Bronchial epithelial cell (primary cell): Measurements from ENCODE around the gene SYT12. TPM values are rescaled to one million over a fixed set of nuclear protein-coding genes. Genes with fewer than 3 reads are reported as not detected.

Experiments used
- DNase-seq: peaks from one replicate; pipeline ENCODE4 v3.0.0-alpha.2; 2010; ENCODE audit warnings: low read depth
- FAIRE-seq: peaks from 2 replicates; lab custom pipeline; 2011; peaks lifted over from hg19 to GRCh38; lab: Jason Lieb, UNC
- H3K27me3 ChIP-seq: 2 replicates; pipeline ENCODE4 v1.5.1; 2011; ENCODE audit warnings: low read length; ENCODE audit not compliant: control insufficient read depth, insufficient read depth
- H3K36me3 ChIP-seq: 2 replicates; pipeline ENCODE4 v1.5.1; 2011; ENCODE audit warnings: low read length; ENCODE audit not compliant: control insufficient read depth, insufficient read depth
- H3K4me3 ChIP-seq: 2 replicates; pipeline ENCODE4 v1.5.1; 2011; ENCODE audit warnings: mild to moderate bottlenecking, low read depth, low read length, control low read depth
- CTCF ChIP-seq: IDR thresholded peaks from 2 replicates; pipeline ENCODE4 v1.5.1; 2011; ENCODE audit warnings: mild to moderate bottlenecking, moderate library complexity, low read length, control low read depth, inconsistent platforms; ENCODE audit not compliant: insufficient read depth, severe bottlenecking
- total RNA-seq: library from RNA; depleted of rRNA; stranded (reverse); fragments of >200 nt; gene quantifications from 2 replicates; pipeline ENCODE4 v1.2.1, GENCODE V29; 2014

Gene SYT12
- total RNA-seq: 2.0 and 2.9 TPM in 2 replicates

DNA sequence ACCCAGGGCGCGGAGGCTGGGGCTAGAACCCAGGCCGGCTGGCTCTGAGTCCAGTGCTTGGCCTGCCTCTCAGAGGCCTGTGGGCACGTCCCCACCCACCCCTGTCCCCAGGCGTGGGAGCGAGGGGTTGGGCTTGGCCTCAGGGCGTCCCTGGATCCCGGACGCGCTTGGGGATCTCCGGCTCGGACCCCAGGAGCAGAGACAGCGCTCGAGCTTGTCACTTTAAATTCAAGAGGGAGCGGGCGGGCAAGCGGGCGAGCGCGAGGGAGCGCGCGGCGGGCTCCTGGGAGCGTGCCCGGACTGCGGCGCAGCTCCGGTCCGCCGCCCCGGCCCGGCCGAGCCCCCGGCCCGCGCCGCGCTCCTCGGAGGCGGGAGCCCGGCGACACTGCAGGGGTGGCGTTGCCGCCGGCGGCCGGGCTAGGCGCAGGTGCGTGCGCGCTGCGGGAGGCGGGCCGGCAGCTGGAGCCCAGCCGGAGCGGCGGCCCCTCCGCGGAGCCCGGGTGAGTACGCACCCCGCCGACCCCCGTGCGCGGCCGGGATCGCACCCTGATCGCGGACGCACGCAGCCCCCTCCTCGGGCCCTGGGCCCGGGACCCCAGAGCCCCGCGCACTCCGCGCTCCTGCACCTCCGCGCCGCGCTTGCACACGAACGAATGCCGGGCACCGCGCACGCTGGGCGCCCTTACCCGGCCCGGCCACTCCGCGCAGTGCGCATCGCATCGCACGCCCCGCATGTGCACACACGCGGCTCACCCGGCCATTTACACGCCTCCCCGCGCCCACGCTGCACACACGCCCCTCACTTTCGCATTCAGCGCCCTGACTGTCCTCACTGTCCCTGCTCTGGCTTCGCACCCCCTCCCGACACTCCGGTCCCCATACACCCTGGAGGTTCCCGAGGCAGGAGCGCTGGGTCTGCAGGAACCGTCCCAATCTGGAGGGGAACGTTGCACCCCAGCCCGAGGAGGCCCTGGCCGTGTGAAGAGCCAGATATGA lies at the start of gene SYT12:
Gene SYT12 (plus strand): TSS at position 174 of the 996 bp plus-strand sequence. CDS start 7,011 bp downstream, outside the sequence.
- TF ChIP-seq CTCF: no peak
- Histone ChIP-seq H3K27me3 (no peaks in the 10 kb centered on the region), H3K36me3 (no peaks in the 10 kb centered on the region), H3K4me3 (peak within 1 kb of the TSS; percentile 46)
- no peak for DNase-seq
- no peak for FAIRE-seq

DNA sequence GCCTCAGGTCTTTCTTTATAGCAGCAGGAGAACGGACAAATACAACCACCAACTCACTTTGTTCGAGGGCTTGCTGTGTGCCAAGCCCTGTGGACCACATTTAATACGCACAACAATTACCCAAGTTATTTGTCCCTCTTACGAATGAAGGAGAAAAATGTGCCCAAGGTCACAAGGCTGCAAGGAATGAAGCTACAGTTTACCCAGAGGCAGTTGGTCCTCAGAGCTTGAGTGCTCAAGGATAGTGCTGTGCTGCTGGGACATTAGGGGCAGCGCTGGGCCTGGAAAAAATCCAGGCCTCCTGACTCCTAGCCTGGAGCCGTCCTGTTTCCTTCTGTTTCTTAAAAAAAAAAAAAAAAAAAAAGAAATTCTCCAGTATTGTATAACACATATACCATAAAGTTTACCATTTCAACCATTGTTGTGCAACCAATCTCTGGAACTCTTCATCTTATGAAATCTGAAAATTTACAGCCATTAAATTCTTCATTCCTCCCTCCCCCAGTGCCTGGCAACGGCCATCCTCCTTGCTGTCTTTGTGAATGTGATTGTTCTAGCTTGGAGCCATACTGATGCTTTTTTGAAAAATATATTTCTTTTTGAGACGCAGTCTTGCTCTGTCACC lies 48.9 kb upstream of the SYT12 start:
- H3K4me3 ChIP-seq: no peak overlapping the region
- no peaks in the 10 kb centered on the region for H3K36me3 ChIP-seq
- TF ChIP-seq CTCF: no peak
- DNase-seq (no peak), FAIRE-seq (no peak)
- H3K27me3 ChIP-seq: no peaks in the 10 kb centered on the region

DNA sequence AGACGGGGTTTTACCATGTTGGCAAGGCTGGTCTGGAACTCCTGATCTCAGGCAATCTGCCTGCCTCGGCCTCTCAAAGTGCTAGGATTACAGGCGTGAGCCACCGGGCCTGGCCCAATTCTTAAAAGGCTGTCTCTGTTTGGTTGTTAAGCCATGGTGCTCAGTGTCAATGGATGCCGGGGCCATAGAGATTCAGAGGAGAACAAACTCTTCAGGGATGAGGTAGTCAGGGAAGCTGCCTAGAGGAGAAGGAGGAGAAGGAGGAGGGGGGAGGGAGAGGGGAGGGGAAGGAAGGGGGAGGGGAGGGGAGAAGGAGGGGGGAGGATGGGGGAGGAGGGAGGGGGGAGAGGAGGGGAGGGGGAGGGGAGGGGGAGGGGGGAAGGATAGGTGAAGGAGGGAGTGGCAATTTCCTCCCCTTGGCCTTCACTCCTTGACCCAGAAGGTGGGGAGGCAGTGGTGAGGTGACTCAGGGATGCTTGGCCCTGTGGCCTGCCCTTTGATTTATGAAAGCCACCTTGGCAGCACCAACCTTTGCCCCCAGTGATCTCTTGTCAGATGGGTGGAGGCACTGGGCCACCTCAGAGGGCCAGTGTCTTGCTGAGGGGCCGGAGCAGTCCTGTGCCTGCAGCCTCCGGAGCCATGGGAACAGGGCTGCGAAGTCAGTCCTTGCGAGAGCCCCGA lies 48.1 kb upstream of the SYT12 start, which contains the start of gene C11orf86:
Gene C11orf86 (plus strand): TSS at position 581 of the 681 bp plus-strand sequence. CDS start 59 bp downstream, at position 640.
- H3K36me3 ChIP-seq: no peaks in the 10 kb centered on the region
- no peak for FAIRE-seq
- no peak within 1 kb of the TSS for H3K4me3 ChIP-seq
- TF ChIP-seq CTCF: no peak
- no peaks in the 10 kb centered on the region for H3K27me3 ChIP-seq
- no peak for DNase-seq

DNA sequence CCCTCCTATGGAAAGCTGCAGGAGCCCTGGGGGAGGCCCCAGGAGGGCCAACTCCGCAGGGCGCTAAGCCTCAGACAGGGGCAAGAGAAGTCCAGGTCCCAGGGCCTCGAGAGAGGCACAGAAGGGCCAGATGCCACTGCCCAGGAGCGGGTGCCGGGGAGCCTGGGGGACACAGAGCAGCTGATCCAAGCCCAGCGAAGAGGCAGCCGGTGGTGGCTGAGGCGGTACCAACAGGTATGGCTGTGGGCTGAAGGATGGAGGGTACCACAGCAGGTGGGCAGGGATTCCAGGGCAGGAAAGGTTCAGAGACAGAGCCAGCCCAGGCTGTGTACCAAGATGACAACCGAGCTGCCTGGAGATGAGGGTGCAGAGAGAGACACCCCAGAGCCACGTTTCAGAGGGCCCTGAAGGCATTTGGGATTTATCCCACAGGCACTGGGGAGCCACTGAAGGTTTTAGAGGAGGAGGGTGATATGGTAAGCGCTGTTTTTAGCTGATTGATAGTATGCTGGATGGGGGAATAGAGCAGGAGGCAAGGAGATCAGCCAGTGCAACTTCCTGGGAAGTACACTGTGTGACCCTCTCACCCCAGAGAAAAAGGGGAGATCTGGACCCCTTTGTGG lies 47.4 kb upstream of the SYT12 start:
- FAIRE-seq: no peak
- Histone ChIP-seq H3K4me3 (no peak overlapping the region), H3K36me3 (no peaks in the 10 kb centered on the region), H3K27me3 (no peaks in the 10 kb centered on the region)
- DNase-seq: no peak
- no peak for TF ChIP-seq CTCF

DNA sequence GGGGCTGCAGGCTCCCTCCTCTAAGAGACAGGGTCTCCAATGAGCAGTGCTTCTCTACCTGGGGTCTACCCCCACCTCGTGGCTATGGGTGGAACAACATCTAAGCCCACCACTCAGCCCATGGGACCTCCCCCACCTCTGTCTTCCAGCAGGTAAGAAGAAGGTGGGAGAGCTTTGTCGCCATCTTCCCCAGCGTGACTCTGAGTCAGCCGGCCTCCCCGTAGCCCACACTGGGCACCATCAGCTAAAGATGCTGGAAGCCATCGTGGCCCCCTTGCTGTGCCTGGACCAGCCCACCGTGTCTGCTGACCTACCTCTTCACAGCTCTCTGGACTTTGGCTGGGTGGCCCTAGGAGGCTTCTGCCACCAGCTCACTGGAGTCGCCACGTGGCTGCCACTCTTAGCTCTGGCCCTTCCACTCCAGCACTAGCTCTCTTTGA lies 46.9 kb upstream of the SYT12 start:
- no peaks in the 10 kb centered on the region for H3K36me3 ChIP-seq
- H3K27me3 ChIP-seq: no peaks in the 10 kb centered on the region
- DNase-seq: no peak
- no peak for FAIRE-seq
- no peak overlapping the region for H3K4me3 ChIP-seq
- TF ChIP-seq CTCF: peak; percentile 71
